Duodenal mucosa (tissue), 2 donors: Measurements from ENCODE around the gene IGSF1.

ENCODE experiments used
- H3K27ac ChIP-seq: one replicate; pipeline ENCODE4 v1.7.0; 2013; ENCODE audit warnings: low read depth, low read length
- H3K27me3 ChIP-seq, 2 donors: one replicate each; pipeline ENCODE4 v1.7.0; 2013; ENCODE audit warnings: low read length in 2 of 2, control low read depth in 1 of 2; ENCODE audit not compliant: insufficient read depth in 2 of 2, control insufficient read depth in 1 of 2
- H3K36me3 ChIP-seq, 2 donors: one replicate each; pipeline ENCODE4 v1.7.0; 2013; ENCODE audit warnings: low read length in 2 of 2, control low read depth in 1 of 2; ENCODE audit not compliant: insufficient read depth in 2 of 2, control insufficient read depth in 1 of 2
- H3K4me1 ChIP-seq, 2 donors: one replicate each; pipeline ENCODE4 v1.7.0; 2013; ENCODE audit warnings: low read length in 2 of 2, control low read depth in 1 of 2; ENCODE audit not compliant: insufficient read depth in 2 of 2, control insufficient read depth in 1 of 2
- H3K4me3 ChIP-seq, 2 donors: one replicate each; pipeline ENCODE4 v1.7.0; 2013; ENCODE audit warnings: low read length in 2 of 2, low read depth in 1 of 2
- H3K9ac ChIP-seq, 2 donors: one replicate each; pipeline ENCODE4 v1.7.0; 2013; ENCODE audit warnings: low read length in 2 of 2, low read depth in 1 of 2
- H3K9me3 ChIP-seq, 2 donors: one replicate each; pipeline ENCODE4 v1.7.0; 2013; ENCODE audit warnings: low read length in 2 of 2, control low read depth in 1 of 2; ENCODE audit not compliant: control insufficient read depth in 1 of 2

The IGSF1 gene

DNA sequence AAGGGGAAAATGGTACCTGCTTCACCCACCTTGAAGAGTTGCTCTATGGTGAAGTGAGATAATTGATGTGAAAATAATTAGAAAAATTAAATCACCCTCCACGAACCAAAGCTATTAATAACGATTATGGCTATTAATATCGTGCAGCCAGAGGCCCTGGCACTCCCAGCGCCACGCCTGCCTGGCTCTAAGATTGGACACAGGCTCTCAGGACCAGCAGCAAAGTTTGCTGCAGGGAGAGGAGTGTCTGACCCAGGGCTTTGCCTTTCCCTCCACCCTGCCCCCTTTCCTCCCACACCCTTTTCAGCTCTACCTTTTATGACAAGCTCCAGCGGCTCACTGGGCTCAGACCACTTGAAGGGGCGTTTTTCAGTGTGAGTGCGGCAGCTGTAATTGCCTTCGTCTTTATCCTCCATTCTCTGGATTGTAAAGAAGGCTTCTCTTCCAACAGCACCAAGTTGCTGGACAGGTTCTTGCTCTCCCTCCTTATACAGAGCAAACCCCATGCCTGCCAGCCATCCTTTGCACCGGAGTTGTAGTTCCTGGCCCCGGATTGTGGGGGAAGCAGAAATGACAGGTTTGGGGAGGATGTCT lies 11.5 kb downstream of the IGSF1 start:
- Histone ChIP-seq H3K4me3 (no peak overlapping the region), H3K36me3 (no peaks in the 10 kb centered on the region), H3K9ac (no peak overlapping the region), H3K27me3 (no peaks in the 10 kb centered on the region), H3K4me1 (no peaks in the 10 kb centered on the region), H3K27ac (no peak overlapping the region), H3K9me3 (no peaks in the 10 kb centered on the region)

DNA sequence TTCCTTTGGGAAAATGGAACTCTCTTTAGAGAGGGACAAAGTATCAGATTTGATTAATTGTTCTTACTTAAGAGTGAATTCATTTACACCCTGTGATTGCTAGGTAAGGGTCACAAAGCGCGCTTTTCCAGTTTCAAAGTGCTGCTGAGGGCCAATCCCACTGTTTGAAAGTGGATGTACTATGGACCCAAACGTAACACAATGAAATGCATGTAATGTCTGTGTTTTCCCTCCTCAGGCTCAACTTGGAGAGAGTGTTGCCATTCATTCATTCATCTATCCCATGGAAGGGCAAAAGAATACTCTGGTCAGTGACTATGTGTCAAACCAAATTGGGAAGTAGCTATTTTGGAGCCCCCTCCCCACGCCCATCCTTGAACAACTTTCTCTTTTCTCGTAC lies 16.1 kb downstream of the IGSF1 start:
- no peak overlapping the region for H3K4me3 ChIP-seq
- H3K36me3 ChIP-seq = no peaks in the 10 kb centered on the region
- no peaks in the 10 kb centered on the region for H3K4me1 ChIP-seq
- no peak overlapping the region for H3K9ac ChIP-seq
- no peak overlapping the region for H3K27ac ChIP-seq
- no peaks in the 10 kb centered on the region for H3K27me3 ChIP-seq
- H3K9me3 ChIP-seq = no peaks in the 10 kb centered on the region

DNA sequence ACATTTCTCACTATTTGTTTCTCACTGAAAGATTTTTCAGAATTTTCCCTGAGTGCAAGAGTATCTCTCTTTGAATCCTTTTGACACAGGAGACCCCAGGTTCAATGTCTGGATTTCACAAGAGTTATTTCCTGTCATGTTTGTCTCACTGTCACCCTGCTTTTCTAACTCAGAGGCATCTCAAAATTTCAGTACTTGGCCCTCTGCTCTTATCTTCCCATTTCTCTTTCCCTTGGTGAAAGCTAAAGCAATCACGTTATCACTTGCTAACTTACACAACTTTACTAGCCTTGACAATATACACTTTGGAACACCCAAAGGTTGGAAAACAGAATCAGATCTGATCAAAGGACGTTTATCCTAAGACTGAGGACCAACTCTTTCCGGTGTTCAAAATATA lies 17.3 kb downstream of the IGSF1 start:
- no peak overlapping the region for H3K27ac ChIP-seq
- H3K36me3 ChIP-seq = no peaks in the 10 kb centered on the region
- no peaks in the 10 kb centered on the region for H3K27me3 ChIP-seq
- H3K9ac ChIP-seq = no peak overlapping the region
- H3K4me3 ChIP-seq = no peak overlapping the region
- no peaks in the 10 kb centered on the region for H3K4me1 ChIP-seq
- H3K9me3 ChIP-seq = no peaks in the 10 kb centered on the region

DNA sequence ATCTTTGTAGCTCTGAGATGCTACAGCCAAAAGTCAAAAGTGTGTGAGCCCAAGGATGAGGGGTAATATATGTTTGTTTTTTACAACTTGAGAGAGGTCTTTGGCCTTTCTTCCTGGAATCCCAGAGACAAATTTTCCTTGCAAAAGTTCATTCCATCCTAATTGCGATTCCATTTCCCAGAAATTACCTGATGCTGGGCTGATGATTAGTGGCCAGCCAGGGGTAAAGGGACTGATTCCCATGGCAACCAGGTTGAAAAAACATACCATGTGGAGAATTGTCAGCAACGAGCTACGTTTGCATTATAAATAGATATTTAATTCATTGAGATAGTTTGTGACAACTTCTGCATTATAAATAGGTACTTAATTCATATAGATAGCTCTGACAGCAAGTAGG lies 17.8 kb downstream of the IGSF1 start:
- H3K27ac ChIP-seq = no peak overlapping the region
- no peaks in the 10 kb centered on the region for H3K27me3 ChIP-seq
- H3K9me3 ChIP-seq = no peaks in the 10 kb centered on the region
- no peaks in the 10 kb centered on the region for H3K36me3 ChIP-seq
- no peaks in the 10 kb centered on the region for H3K4me1 ChIP-seq
- no peak overlapping the region for H3K4me3 ChIP-seq
- no peak overlapping the region for H3K9ac ChIP-seq

DNA sequence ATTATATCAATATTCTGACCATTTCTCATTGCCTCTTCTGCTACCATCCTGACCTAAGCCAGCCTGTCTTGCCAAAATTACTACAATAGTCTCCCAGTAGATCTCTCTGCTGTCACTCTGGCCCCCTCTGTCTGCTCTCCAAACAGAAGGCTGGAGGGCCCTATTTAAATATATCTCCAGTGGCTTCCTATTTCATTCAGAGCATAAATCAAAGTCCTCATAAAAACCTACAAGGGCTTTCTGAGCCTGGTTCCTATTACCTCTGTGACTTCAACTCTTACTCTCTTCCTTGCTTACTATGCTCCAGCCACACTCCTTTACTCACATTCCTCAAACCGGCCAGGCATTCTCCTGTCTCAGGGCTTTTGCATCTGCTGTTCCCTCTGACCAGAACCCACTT lies 19.0 kb downstream of the IGSF1 start:
- H3K27me3 ChIP-seq = no peaks in the 10 kb centered on the region
- no peak overlapping the region for H3K9ac ChIP-seq
- H3K27ac ChIP-seq = no peak overlapping the region
- H3K4me3 ChIP-seq = no peak overlapping the region
- no peaks in the 10 kb centered on the region for H3K36me3 ChIP-seq
- H3K4me1 ChIP-seq = no peaks in the 10 kb centered on the region
- H3K9me3 ChIP-seq = no peaks in the 10 kb centered on the region

DNA sequence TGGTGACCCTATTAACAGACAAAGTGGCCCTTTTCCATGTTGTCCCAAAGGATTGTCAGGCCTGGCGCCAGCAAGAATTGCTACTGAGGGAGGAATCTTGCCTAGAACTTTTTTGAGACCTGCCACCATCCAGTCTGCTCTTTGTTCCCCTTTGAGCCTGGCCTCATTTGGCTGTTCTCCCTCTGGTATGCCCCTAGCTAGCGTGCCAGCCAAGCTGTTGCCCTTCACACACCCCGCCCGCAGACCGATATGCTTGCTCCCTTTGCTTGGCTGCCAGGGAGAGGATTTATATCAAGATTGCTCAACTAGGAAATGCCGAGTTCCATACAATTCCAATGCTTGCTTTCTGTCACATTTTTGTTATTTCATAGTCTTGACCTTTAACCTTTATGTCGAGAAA lies 24.4 kb downstream of the IGSF1 start:
- no peak overlapping the region for H3K27ac ChIP-seq
- H3K4me1 ChIP-seq = no peaks in the 10 kb centered on the region
- H3K36me3 ChIP-seq = no peaks in the 10 kb centered on the region
- H3K9ac ChIP-seq = no peak overlapping the region
- H3K4me3 ChIP-seq = no peak overlapping the region
- H3K9me3 ChIP-seq = no peaks in the 10 kb centered on the region
- H3K27me3 ChIP-seq = no peaks in the 10 kb centered on the region

DNA sequence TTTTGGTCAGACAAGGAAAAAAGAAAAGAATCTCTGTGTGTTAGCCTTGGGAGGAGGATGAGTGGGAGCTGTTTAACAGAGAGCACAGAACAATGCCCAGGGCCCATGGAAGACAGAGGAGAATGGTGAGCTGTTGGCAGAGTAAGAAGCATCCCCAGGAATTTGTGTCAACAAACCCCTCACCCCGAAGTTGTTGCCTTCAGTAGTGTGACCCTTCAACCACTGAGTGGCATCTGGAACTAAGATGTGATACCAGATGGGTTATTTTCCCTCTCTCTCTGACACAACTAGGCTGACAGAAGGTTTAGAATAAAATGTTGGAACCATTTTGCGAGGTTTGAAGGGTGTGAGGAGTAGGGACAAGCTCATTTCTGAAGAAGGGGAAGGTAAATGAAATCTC lies 25.1 kb downstream of the IGSF1 start:
- no peak overlapping the region for H3K27ac ChIP-seq

DNA sequence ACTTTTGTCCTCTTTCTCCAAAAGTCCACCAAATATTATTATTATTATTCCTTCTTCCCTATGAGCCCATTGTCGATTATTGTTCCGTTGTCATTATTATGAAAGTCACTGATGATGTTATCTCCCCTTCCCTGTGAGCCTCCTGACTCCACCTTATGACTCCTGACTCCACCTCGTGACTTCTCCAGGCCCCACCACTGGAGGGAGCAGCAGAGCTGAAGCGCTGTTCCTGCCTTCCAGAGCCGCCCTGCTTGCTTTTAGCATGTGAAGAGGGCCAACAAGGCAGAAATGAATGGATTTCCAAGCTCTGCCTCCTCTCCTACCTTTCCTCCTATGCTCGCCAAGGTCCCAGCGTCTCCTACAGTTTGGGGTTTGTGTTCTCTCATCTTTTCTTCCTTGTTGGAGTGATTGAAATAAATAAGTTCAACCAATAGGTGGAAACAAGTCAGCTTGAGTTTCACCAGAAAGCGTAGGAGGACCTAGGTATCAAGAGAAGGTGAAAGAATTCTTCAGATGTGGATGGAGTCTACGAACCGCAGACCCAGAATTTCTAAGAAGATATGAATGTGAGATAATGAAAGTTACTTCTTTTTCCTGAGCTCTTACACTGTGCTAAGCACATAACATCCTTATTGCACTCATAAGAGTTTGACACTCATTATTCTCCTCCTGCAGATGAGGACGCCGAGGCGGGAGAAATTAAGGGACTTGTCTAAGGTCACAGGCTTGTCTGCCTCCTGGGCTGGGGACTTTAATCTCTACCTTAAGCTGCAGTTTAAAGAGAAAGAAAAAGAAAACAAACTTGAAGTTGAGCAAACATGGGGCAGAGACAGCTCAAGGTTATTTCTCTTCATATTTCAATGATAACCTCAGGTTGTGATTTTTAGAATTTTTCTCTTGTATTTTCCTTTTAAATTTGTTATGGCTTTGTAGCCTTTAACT lies 26.1 kb downstream of the IGSF1 start:
- Histone ChIP-seq H3K4me3 (no peak overlapping the region), H3K36me3 (no peaks in the 10 kb centered on the region), H3K27ac (no peak overlapping the region), H3K27me3 (no peaks in the 10 kb centered on the region), H3K9me3 (no peaks in the 10 kb centered on the region), H3K9ac (no peak overlapping the region), H3K4me1 (no peaks in the 10 kb centered on the region)

More for the DNA sequence above, 25.1 kb downstream of the IGSF1 start:
- Histone ChIP-seq H3K9ac (no peak overlapping the region), H3K9me3 (no peaks in the 10 kb centered on the region), H3K4me1 (no peaks in the 10 kb centered on the region), H3K4me3 (no peak overlapping the region), H3K27me3 (no peaks in the 10 kb centered on the region), H3K36me3 (no peaks in the 10 kb centered on the region)

DNA sequence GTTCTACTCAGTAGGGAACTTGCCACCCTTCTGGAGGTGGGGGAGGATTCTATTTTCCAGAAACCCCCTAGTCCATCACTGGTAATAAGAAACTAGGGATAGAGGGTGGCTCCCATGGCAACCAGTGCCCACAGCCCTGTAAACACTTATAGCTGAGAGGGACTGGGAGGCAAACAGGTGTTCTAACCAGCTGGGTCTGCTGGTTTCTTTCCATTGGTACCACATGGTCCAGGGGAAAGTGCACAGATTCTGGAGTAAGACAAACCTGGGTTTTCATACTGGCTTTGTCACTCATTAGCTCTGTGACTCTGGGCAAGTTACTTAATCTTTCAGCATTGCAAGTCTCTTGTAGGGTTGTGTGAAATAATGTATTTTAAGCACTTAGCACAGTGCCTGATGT lies 26.9 kb downstream of the IGSF1 start:
- H3K4me1 ChIP-seq = no peaks in the 10 kb centered on the region
- no peak overlapping the region for H3K4me3 ChIP-seq
- H3K36me3 ChIP-seq = no peaks in the 10 kb centered on the region
- H3K27ac ChIP-seq = no peak overlapping the region
- no peak overlapping the region for H3K9ac ChIP-seq
- H3K9me3 ChIP-seq = no peaks in the 10 kb centered on the region
- no peaks in the 10 kb centered on the region for H3K27me3 ChIP-seq

DNA sequence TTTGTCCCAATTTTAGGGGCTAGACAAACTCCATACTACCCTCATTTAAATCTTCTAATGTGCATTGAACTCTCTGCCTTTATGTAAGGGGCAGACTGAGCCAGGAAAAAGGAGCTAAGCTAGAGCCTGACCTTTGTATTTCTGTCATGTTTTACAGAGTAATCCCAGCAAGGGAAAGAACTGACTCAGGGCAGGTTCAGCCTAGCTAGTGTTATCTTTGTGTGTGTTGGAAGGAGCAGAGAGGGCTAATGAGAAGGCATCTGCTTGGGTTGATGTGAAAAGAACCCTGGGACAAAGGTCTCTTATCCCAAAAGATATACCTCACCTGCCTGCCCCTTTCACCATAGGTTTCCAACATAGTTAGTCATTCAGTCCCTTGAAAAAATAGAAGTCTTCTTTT lies 31.7 kb downstream of the IGSF1 start:
- H3K27me3 ChIP-seq = no peaks in the 10 kb centered on the region
- no peaks in the 10 kb centered on the region for H3K4me1 ChIP-seq

More for the DNA sequence above, 31.7 kb downstream of the IGSF1 start:
- Histone ChIP-seq H3K4me3 (no peak overlapping the region), H3K27ac (no peak overlapping the region), H3K9me3 (no peaks in the 10 kb centered on the region), H3K36me3 (no peaks in the 10 kb centered on the region), H3K9ac (no peak overlapping the region)
